H1 (cell line): ENCODE results near the gene MAP2K5. TPM values are rescaled to one million over a fixed set of nuclear protein-coding genes. Genes with fewer than 3 reads are reported as not detected.

ENCODE experiments used
- ATF2 ChIP-seq: IDR thresholded peaks from 2 replicates; pipeline ENCODE4 v1.6.1; 2012; ENCODE audit warnings: low read length, inconsistent platforms
- CBX5 ChIP-seq: fragments of 300-800, 300-1000 bp; sonication (generic); IDR thresholded peaks from 2 replicates; pipeline ENCODE4 v1.7.1; 2016; ENCODE audit warnings: antibody characterized with exemption, low read length, low read depth
- POLR2AphosphoS5 ChIP-seq: IDR thresholded peaks from 2 replicates; pipeline ENCODE4 v1.6.1; 2011; ENCODE audit warnings: low read depth, low read length
- SIX5 ChIP-seq: IDR thresholded peaks from 2 replicates; pipeline ENCODE4 v1.6.1; 2011; ENCODE audit warnings: mild to moderate bottlenecking, low read depth, low read length
- polyA plus RNA-seq, 7 experiments: library from polyadenylated mRNA; depleted of rRNA in 3 of 7; stranded (reverse) in 5 of 7; unstranded in 2 of 7; fragments of >200 nt in 5 of 7; fragments of 200-250 nt in 2 of 7; gene quantifications; 1 replicate in 5 of 7; 2 replicates in 1 of 7; 4 replicates in 1 of 7; pipeline versions ENCODE4 v1.2.1 to v1.2.3, GENCODE V29; 2011 to 2013; ENCODE audit warnings: missing spikeins in 2 of 7, mixed read lengths in 2 of 7
- total RNA-seq: library from RNA; stranded (reverse); fragmentation: NEBNext Ultra II Directional; extraction: Animal tissue kit (Norgen Biotek cat#: 25700); gene quantifications from 2 replicates; pipeline ENCODE4 v1.2.1, GENCODE V29; 2021
- TF ChIP-seq, protein P1 (sequence below): IDR thresholded peaks from 2 replicates; pipeline ENCODE4 v1.6.1; 2011; ENCODE audit warnings: low read length, improper control_type of control experiment

MAP2K5 gene
- total and polyA plus RNA-seq, 2 of the 8 experiments (the other 6 are each of a cell fraction or from before 2014, with no cell fraction given) = 4.4 to 15.8 TPM

GRCh38 chr15:67515557-67515956, 26.9 kb upstream of the MAP2K5 start (continued):
- TF ChIP-seq ATF2 (no peak), SIX5 (no peak), CBX5 (no peak), POLR2AphosphoS5 (no peak)
- TF ChIP-seq, protein P1, sequence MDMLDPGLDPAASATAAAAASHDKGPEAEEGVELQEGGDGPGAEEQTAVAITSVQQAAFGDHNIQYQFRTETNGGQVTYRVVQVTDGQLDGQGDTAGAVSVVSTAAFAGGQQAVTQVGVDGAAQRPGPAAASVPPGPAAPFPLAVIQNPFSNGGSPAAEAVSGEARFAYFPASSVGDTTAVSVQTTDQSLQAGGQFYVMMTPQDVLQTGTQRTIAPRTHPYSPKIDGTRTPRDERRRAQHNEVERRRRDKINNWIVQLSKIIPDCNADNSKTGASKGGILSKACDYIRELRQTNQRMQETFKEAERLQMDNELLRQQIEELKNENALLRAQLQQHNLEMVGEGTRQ = no peak
- TF ChIP-seq, all 59 proteins: peak for 0
